GM23338 (cell line): Measurements from ENCODE around the gene DENND5B. TPM values are rescaled to one million over a fixed set of nuclear protein-coding genes. Genes with fewer than 3 reads are reported as not detected.

Source experiments
- ATAC-seq: fragments of 200-7000 bp; cut with Tn5 transposase; 3 replicates; pipeline ENCODE4 v1.9.1; 2020
- DNase-seq: peaks from one replicate; pipeline ENCODE4 v3.0.0-alpha.2; 2015; ENCODE audit warnings: low spot score
- H2AFZ ChIP-seq: fragments of 200-600 bp; sonication (generic); 2 replicates; pipeline ENCODE4 v1.8.0; 2016; ENCODE audit warnings: antibody characterized with exemption, mild to moderate bottlenecking, moderate library complexity
- H3F3A ChIP-seq: fragments of 200-600 bp; sonication (generic); replicated peaks from 2 replicates; pipeline ENCODE4 v1.8.0; 2017; ENCODE audit warnings: antibody characterized with exemption, mixed run types, low read depth
- H3K27ac ChIP-seq: fragments of 200-600 bp; sonication (generic); 2 replicates; pipeline ENCODE4 v1.6.1; 2016; ENCODE audit warnings: low read depth
- H3K27me3 ChIP-seq: fragments of 200-600 bp; sonication (generic); 2 replicates; pipeline ENCODE4 v1.8.0; 2016; ENCODE audit warnings: mild to moderate bottlenecking, mixed run types, moderate library complexity; ENCODE audit not compliant: insufficient read depth
- H3K36me3 ChIP-seq: fragments of 200-600 bp; sonication (generic); 2 replicates; pipeline ENCODE4 v1.8.0; 2016; ENCODE audit warnings: mild to moderate bottlenecking; ENCODE audit not compliant: insufficient read depth
- H3K4me1 ChIP-seq: fragments of 200-600 bp; sonication (generic); 2 replicates; pipeline ENCODE4 v1.8.0; 2016; ENCODE audit warnings: mild to moderate bottlenecking, moderate library complexity; ENCODE audit not compliant: insufficient read depth
- H3K4me2 ChIP-seq: fragments of 200-600 bp; sonication (generic); 2 replicates; pipeline ENCODE4 v1.7.1; 2017; ENCODE audit warnings: mixed run types
- H3K4me3 ChIP-seq: fragments of 200-600 bp; sonication (generic); 2 replicates; pipeline ENCODE4 v1.6.1; 2016; ENCODE audit warnings: mixed run types
- H3K79me2 ChIP-seq: fragments of 200-600 bp; sonication (generic); replicated peaks from 2 replicates; pipeline ENCODE4 v1.8.0; 2017; ENCODE audit warnings: mild to moderate bottlenecking; ENCODE audit not compliant: insufficient read depth
- H3K9me2 ChIP-seq: fragments of 200-600 bp; sonication (generic); 2 replicates; pipeline ENCODE4 v1.8.0; 2017; ENCODE audit not compliant: insufficient read depth
- H4K20me1 ChIP-seq: fragments of 200-600 bp; sonication (generic); replicated peaks from 2 replicates; pipeline ENCODE4 v1.8.0; 2017; ENCODE audit warnings: mild to moderate bottlenecking; ENCODE audit not compliant: insufficient read depth
- H3K27ac Mint-ChIP-seq: 2 replicates; pipeline ENCODE4 v1.8.0; 2020; ENCODE audit warnings: inconsistent platforms, mild to moderate bottlenecking, moderate library complexity, mixed read lengths
- H3K27me3 Mint-ChIP-seq: 3 replicates; pipeline ENCODE4 v1.8.0; 2022; ENCODE audit warnings: low read depth, mild to moderate bottlenecking, moderate library complexity, mixed read lengths, inconsistent platforms; ENCODE audit not compliant: insufficient read depth, poor library complexity
- H3K36me3 Mint-ChIP-seq: 3 replicates; pipeline ENCODE4 v1.8.0; 2021; ENCODE audit warnings: low read depth, mild to moderate bottlenecking, inconsistent platforms, moderate library complexity, mixed read lengths
- H3K4me1 Mint-ChIP-seq: 3 replicates; pipeline ENCODE4 v1.8.0; 2020; ENCODE audit warnings: mild to moderate bottlenecking, inconsistent platforms, mixed read lengths
- H3K4me3 Mint-ChIP-seq: 3 replicates; pipeline ENCODE4 v1.8.0; 2021; ENCODE audit warnings: moderate library complexity, mild to moderate bottlenecking, inconsistent platforms, mixed read lengths
- H3K9me3 Mint-ChIP-seq: 3 replicates; pipeline ENCODE4 v1.8.0; 2020; ENCODE audit warnings: moderate library complexity, mild to moderate bottlenecking, inconsistent platforms, mixed read lengths
- CREB1 ChIP-seq: fragments of 250-450 bp; sonication (Bioruptor Pico); IDR thresholded peaks from 2 replicates; pipeline ENCODE4 v1.5.0; 2020; ENCODE audit warnings: low read depth, mild to moderate bottlenecking, moderate library complexity
- CTCF ChIP-seq, 2 experiments: fragments of 200-600 bp in 1 of 2; sonication (generic) in 1 of 2; conservative IDR thresholded peaks; 2 replicates each; pipeline versions ENCODE4 v1.5.1 to v1.6.1; 2016 to 2017; ENCODE audit warnings: antibody characterized with exemption in 2 of 2, low read depth in 2 of 2, mild to moderate bottlenecking in 2 of 2, moderate library complexity in 1 of 2
- JUNB ChIP-seq: IDR thresholded peaks from one replicate; pipeline ENCODE4 v1.6.1; 2016; ENCODE audit warnings: antibody characterized with exemption; ENCODE audit not compliant: unreplicated experiment
- NANOG ChIP-seq: IDR thresholded peaks from 2 replicates; pipeline ENCODE4 v1.6.1; 2016; ENCODE audit warnings: antibody characterized with exemption, borderline replicate concordance
- POLR2AphosphoS5 ChIP-seq: IDR thresholded peaks from 2 replicates; pipeline ENCODE4 v1.6.1; 2016; ENCODE audit warnings: antibody characterized with exemption, low read depth
- STAT1 ChIP-seq: IDR thresholded peaks from one replicate; pipeline ENCODE4 v1.6.1; 2016; ENCODE audit warnings: antibody characterized with exemption; ENCODE audit not compliant: unreplicated experiment
- ZNF114 ChIP-seq: fragments of 250-450 bp; sonication (Bioruptor Pico); IDR thresholded peaks from 2 replicates; pipeline ENCODE4 v1.5.0; 2020; ENCODE audit warnings: mild to moderate bottlenecking, moderate library complexity
- ZNF331 ChIP-seq: fragments of 250-450 bp; sonication (Bioruptor Pico); IDR thresholded peaks from 2 replicates; pipeline ENCODE4 v1.5.0; 2020; ENCODE audit warnings: low read depth, mild to moderate bottlenecking, moderate library complexity
- ZNF462 ChIP-seq: fragments of 250-450 bp; sonication (Bioruptor Pico); IDR thresholded peaks from 2 replicates; pipeline ENCODE4 v1.5.0; 2020; ENCODE audit warnings: mild to moderate bottlenecking, moderate library complexity
- polyA plus RNA-seq: library from polyadenylated mRNA; unstranded; fragments of >200 nt; fragmentation: Nextera tagmentation; extraction: Ambion mirVana; gene quantifications from 2 replicates; pipeline ENCODE4 v1.2.1, GENCODE V29; 2016
- total RNA-seq: library from RNA; depleted of rRNA; stranded (reverse); fragments of >200 nt; shearing (Covaris generic); gene quantifications from 2 replicates; pipeline ENCODE4 v1.2.3, GENCODE V29; 2014
- TF ChIP-seq, protein P1 (sequence below): IDR thresholded peaks from one replicate; pipeline ENCODE4 v1.6.1; 2018; ENCODE audit warnings: antibody characterized with exemption; ENCODE audit not compliant: unreplicated experiment

The DENND5B gene
- total and polyA plus RNA-seq, 2 experiments from 2014 or later, result 6.5 to 17.2 TPM

DNA sequence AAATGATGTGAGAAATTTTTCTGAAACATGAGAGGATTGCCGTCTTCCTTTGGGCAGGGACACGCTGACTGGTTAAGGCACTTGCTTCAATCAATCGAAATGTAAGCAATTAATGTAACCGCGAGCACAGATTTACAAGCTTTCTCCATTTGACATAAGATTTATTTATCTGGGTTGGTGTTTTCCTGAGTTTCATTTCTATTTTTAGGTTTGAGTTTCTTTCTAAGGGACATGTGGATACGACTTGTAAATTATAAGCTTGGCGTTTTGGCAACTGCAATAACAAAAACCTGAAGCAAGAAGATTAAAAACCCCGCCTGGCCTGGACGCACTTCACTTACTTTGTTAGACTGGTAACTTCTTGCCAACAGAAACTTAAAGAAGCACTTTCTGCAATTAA is 244.7 kb downstream of the DENND5B start:
- Mint-ChIP-seq H3K9me3 (no peaks in the 10 kb centered on the region; the same call in 2 of the 3 replicates), H3K4me3 (no peak overlapping the region), H3K27ac (no peak overlapping the region), H3K27me3 (peaks cover 2% of the 10 kb centered on the region), H3K36me3 (no peaks in the 10 kb centered on the region; the same call in 2 of the 3 replicates), H3K4me1 (peaks cover 16% of the 10 kb centered on the region)
- Histone ChIP-seq H3K4me3 (no peak overlapping the region), H3K4me1 (peaks cover 13% of the 10 kb centered on the region), H4K20me1 (no peaks in the 10 kb centered on the region), H3K79me2 (no peaks in the 10 kb centered on the region), H3K9me2 (peaks cover 3% of the 10 kb centered on the region; the same call in 1 of the 2 replicates), H3F3A (peaks cover 4% of the 10 kb centered on the region; the same call in 1 of the 2 replicates), H3K36me3 (no peaks in the 10 kb centered on the region), H3K27me3 (no peaks in the 10 kb centered on the region), H3K27ac (no peak overlapping the region), H3K4me2 (peak overlapping the region; percentile 31; the same call in 1 of the 2 replicates), H2AFZ (peak overlapping the region; percentile 72; the same call in 1 of the 2 replicates)
- DNase-seq (no peak), ATAC-seq (no peak)
- no peak for TF ChIP-seq ZNF114 (CRISPR knock-in tag)
- TF ChIP-seq POLR2AphosphoS5, result no peak
- TF ChIP-seq CREB1 (CRISPR knock-in tag), result no peak
- no peak for TF ChIP-seq JUNB
- TF ChIP-seq STAT1, result no peak
- no peak for TF ChIP-seq CTCF (conservative IDR thresholded peaks at IDR 0.05; ENCODE audit: low read depth in 2 of 2)
- TF ChIP-seq NANOG, result no peak
- no peak for TF ChIP-seq ZNF462
- TF ChIP-seq, protein P1, sequence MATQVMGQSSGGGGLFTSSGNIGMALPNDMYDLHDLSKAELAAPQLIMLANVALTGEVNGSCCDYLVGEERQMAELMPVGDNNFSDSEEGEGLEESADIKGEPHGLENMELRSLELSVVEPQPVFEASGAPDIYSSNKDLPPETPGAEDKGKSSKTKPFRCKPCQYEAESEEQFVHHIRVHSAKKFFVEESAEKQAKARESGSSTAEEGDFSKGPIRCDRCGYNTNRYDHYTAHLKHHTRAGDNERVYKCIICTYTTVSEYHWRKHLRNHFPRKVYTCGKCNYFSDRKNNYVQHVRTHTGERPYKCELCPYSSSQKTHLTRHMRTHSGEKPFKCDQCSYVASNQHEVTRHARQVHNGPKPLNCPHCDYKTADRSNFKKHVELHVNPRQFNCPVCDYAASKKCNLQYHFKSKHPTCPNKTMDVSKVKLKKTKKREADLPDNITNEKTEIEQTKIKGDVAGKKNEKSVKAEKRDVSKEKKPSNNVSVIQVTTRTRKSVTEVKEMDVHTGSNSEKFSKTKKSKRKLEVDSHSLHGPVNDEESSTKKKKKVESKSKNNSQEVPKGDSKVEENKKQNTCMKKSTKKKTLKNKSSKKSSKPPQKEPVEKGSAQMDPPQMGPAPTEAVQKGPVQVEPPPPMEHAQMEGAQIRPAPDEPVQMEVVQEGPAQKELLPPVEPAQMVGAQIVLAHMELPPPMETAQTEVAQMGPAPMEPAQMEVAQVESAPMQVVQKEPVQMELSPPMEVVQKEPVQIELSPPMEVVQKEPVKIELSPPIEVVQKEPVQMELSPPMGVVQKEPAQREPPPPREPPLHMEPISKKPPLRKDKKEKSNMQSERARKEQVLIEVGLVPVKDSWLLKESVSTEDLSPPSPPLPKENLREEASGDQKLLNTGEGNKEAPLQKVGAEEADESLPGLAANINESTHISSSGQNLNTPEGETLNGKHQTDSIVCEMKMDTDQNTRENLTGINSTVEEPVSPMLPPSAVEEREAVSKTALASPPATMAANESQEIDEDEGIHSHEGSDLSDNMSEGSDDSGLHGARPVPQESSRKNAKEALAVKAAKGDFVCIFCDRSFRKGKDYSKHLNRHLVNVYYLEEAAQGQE, result no peak
- no peak for TF ChIP-seq ZNF331 (CRISPR knock-in tag)
